Measurements from ENCODE around the gene CRYBA1. TPM values are rescaled to one million over a fixed set of nuclear protein-coding genes. Genes with fewer than 3 reads are reported as not detected.

Gene CRYBA1
- total RNA-seq, 1 donor = not detected

DNA sequence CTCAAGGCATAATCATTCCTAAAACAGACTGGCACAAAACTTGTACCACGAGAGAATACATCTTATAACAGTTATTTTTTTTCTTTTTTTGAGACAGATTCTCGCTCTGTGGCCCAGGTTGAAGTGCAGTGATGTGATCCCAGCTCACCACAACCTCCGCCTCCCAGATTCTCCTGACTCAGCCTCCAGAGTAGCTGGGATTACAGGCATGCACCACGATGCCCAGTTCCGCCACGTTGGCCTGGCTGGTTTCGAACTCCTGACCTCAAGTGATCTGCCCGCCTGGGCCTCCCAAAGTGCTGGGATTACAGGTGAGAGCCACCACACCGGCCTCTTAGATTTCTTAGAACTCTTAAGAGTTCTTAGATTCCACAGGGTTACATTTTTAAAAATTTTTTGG lies 43.2 kb downstream of the CRYBA1 start:
- H3K27me3 ChIP-seq (ENCODE audit: insufficient read depth, low read length) = no peaks in the 10 kb centered on the region
- H3K4me3 ChIP-seq (ENCODE audit: low read length) = no peak overlapping the region
- peaks cover 58% of the 10 kb centered on the region for H3K4me1 ChIP-seq (ENCODE audit: insufficient read depth, low read length)
- no peaks in the 10 kb centered on the region for H3K9me3 ChIP-seq (ENCODE audit: low read depth, low read length)

DNA sequence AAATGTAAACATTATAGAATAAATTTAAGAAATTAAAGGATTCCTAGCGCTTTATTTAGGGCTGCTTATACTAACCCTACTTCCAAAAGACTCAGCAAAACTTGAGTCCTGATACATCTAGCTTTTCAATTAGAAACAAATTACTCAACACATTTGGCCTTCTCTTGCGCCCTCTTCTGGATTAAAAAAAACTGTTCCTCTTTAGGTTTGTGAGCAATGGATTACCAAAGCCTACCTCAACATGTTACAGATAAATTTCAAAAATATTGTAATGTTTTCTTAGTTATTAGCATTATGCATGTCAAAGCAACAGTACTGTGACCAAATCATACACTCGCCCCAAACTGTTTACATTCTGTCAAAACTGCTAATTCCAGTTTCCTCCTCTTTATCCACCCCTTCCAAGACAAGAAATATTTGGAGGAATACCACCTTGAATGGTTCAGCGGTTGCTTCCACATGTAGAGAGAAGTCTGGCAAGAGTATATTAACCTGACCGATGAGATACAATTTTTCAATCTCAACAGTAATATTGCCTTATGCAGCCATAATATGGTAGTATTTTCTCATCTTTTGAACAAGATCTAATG lies 44.6 kb downstream of the CRYBA1 start:
- no peaks in the 10 kb centered on the region for H3K9me3 ChIP-seq (ENCODE audit: low read depth, low read length)
- peak overlapping the region; percentile 96 for H3K4me3 ChIP-seq (ENCODE audit: low read length)
- H3K4me1 ChIP-seq (ENCODE audit: insufficient read depth, low read length) = peaks cover 55% of the 10 kb centered on the region
- H3K27me3 ChIP-seq (ENCODE audit: insufficient read depth, low read length) = no peaks in the 10 kb centered on the region

DNA sequence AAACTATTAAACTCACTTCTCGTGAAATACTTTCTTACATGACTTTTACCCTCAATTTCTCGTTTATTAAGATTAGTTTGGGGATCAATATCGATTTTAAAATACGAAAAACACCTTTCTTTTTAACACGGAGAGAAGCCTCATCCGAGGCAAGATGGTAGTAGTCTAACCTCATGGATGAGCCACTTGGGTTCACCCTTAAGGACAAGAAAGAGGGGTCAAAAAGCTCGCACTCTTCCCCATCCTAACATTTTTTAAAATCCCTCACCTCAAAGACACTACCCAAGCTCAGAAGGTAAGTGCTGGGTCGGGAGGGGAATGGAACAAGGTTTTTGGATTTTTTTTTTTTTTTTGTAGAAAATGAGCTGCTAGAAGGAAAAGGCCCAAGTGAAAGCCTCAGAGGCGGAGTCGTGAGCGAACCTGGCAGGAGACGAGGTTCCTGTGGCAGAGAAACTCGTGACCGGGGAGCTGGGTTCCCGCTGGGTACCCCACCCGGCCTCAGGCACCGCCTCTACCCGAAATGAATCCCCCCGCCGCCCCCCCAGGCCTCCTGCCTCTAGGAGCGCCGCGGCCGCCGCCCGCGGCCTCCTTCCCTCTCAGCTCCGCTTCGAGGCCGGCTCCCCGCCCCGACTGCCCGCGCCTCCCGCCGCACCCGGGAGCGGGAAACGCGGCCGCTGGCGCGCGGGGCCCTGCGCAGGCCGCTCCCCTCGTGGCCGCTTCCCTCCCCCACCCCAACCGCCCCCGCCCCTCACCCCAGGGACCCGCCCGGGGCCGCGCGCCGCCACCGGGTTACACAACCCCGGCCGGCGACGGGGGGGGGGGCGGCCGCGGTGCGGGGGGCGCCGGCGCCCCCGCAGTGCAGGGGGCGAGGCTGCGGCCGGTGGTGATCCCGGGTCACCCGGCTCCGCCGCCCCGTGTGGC lies 45.7 kb downstream of the CRYBA1 start:
- H3K4me1 ChIP-seq (ENCODE audit: insufficient read depth, low read length) = peaks cover 45% of the 10 kb centered on the region
- no peaks in the 10 kb centered on the region for H3K9me3 ChIP-seq (ENCODE audit: low read depth, low read length)
- H3K27me3 ChIP-seq (ENCODE audit: insufficient read depth, low read length) = no peaks in the 10 kb centered on the region
- H3K4me3 ChIP-seq (ENCODE audit: low read length) = peak overlapping the region; percentile 96

DNA sequence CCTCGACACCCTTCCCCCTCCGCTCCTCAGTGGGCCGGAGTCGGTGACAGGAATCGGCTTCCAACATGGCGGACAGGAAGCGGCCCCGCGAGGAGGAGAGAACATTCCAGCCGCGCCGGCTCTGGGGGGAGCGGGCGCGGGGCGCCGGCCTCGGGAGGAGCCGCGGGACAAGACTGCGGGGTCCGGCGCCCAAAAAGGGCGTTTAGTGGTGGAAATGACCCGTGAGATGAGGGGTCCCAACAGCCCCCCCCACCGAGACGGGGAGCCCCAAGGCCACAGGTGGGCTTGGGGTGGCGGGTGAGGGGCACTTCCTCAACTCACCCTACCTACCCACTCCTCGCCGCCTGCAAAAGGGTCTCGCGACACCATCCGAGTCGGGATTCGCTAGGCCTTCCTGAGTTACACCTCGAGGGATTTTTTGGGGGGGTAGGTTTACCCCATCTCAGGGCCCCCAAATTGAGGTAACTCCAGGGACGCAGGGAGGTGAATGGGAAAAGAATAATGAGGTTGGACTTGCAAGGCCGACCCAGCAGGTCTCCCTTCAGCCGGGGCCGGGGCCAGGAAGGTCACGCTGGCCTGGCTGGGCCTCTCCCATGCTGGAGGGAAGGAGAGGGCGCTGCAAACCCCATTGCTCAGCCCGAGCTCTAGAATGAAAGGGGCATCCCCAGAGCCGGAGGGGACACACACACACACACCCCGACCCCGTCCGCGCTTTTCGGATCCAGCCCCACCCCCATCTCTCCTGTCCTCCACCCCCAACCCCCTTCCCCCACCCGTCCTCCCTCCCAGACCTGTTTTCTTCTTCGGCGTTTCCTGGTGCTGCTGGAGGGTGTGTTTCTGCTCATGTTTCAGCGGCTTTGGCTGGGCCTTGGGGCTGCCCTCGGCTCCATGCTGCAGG lies 46.6 kb downstream of the CRYBA1 start:
- H3K4me1 ChIP-seq (ENCODE audit: insufficient read depth, low read length) = peaks cover 41% of the 10 kb centered on the region
- H3K9me3 ChIP-seq (ENCODE audit: low read depth, low read length) = no peaks in the 10 kb centered on the region
- H3K27me3 ChIP-seq (ENCODE audit: insufficient read depth, low read length) = no peaks in the 10 kb centered on the region
- H3K4me3 ChIP-seq (ENCODE audit: low read length) = peak overlapping the region; percentile 96

DNA sequence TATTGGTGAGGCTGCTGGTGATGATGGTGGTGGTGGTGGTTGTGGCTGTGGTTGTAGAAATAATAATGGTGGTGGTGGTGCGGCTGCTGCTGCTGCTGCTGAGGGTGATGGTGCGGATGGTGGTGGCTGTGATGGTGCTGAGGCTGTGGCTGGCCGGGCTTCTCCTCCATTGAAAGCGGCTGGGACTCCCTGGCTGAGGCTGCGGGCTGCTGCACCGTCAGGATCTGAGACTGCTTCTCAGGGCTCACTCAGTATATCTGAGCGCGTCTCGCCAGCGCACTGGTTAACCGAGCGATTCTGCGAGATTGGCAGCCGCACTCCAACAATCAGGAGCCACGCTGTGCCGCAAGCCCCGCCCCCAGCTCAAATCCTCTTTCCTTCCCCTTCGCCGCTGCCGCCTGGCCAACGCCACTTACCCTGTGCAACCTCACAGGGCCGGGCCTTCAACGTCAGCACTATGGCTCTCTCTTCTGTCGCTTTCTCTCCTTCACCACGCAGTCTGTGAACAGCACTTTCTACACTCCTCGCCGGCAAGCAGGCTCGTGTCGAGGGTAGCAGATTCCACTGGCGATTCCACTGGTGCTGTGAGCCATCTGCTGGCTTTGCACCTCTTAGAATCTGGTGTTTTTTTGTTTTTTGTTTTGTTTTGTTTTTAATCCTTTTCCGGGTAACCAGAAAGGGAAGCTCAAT lies 47.4 kb downstream of the CRYBA1 start, which contains the start of gene NUFIP2:
NUFIP2 (minus strand) TSS at position 259 of the 690 bp plus-strand sequence; CDS start at position 170, 89 bp downstream.
- H3K4me1 ChIP-seq (ENCODE audit: insufficient read depth, low read length) = peaks cover 35% of the 10 kb centered on the region
- H3K27me3 ChIP-seq (ENCODE audit: insufficient read depth, low read length) = no peaks in the 10 kb centered on the region
- H3K9me3 ChIP-seq (ENCODE audit: low read depth, low read length) = no peaks in the 10 kb centered on the region
- H3K4me3 ChIP-seq (ENCODE audit: low read length) = peak within 1 kb of the TSS; percentile 96

DNA sequence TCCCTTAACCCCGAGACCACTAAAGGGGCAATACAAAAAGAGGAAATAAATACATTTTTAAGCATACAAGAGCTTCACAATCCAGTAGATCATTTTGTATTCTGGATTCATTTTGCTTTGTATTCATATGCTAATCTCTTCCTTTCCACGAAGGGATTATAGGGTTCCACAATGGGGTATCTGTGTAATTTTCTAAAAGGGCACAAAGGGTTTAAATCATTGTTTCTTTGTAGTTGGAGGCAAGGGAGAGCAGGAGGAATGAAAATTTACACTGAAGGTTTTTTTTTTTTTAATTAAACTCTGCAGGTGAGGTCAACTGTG lies 47.9 kb downstream of the CRYBA1 start:
- no peaks in the 10 kb centered on the region for H3K9me3 ChIP-seq (ENCODE audit: low read depth, low read length)
- peak overlapping the region; percentile 96 for H3K4me3 ChIP-seq (ENCODE audit: low read length)
- no peaks in the 10 kb centered on the region for H3K27me3 ChIP-seq (ENCODE audit: insufficient read depth, low read length)
- H3K4me1 ChIP-seq (ENCODE audit: insufficient read depth, low read length) = peaks cover 30% of the 10 kb centered on the region

DNA sequence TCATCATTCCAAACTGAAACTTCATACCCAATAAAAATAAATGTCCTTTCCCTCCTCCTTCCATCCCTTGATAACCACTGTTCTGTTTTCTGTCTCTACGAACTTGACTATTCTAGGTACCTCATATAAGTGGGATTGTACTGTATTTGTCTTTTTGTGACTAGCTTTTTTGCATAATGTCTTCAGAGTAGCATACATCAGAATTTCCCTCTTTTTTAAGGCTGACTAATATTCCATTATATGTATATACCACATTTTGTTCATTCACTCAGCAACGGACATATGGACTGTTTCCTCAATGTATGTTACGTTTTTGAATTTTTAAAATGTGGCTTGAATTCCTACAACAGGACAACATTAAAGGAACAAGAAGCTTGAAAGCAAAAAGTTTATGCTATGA lies 48.8 kb downstream of the CRYBA1 start:
- H3K4me1 ChIP-seq (ENCODE audit: insufficient read depth, low read length) = peaks cover 22% of the 10 kb centered on the region
- H3K9me3 ChIP-seq (ENCODE audit: low read depth, low read length) = no peaks in the 10 kb centered on the region
- H3K4me3 ChIP-seq (ENCODE audit: low read length) = no peak overlapping the region
- H3K27me3 ChIP-seq (ENCODE audit: insufficient read depth, low read length) = no peaks in the 10 kb centered on the region

DNA sequence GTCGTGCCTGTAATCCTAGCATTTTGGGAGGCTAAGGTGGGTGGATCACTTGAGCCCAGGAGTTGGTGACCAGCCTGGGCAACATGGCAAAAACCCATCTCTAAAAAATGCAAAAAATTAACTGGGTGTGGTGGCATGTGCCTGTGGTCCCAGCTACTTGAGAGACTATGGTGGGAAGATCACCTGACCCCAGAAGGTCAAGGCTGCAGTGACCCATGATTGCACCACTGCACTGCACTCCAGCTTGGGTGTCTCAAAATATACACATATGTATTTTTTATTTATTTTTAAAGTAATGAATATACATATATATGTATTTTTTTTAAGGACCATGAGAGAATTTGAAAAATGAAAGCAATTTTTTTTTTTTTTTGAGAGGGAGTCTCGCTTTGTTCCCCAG lies 52.4 kb downstream of the CRYBA1 start:
- Histone ChIP-seq H3K27me3 (ENCODE audit: insufficient read depth, low read length) (no peaks in the 10 kb centered on the region), H3K4me1 (ENCODE audit: insufficient read depth, low read length) (peaks cover 5% of the 10 kb centered on the region), H3K4me3 (ENCODE audit: low read length) (no peak overlapping the region), H3K9me3 (ENCODE audit: low read depth, low read length) (no peaks in the 10 kb centered on the region)

DNA sequence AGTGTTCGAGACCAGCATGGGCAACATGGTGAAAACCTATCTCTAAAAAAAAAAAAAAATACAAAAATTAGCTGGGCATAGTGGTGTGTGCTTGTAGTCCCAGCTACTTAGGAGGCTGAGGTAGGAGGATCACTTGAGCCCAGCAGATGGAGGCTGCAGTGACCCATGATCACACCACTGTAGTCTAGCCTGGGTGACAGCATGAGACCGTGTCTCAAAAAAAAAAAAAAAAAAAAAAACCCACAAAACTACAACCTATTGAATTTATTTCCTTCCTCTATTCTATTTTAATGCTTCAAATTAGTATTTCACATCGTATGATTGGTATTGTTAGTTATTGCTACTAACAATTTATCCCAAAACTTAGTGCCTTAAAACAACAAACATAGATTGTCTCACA lies 56.7 kb downstream of the CRYBA1 start:
- Histone ChIP-seq H3K4me1 (ENCODE audit: insufficient read depth, low read length) (no peaks in the 10 kb centered on the region), H3K9me3 (ENCODE audit: low read depth, low read length) (no peaks in the 10 kb centered on the region), H3K4me3 (ENCODE audit: low read length) (no peak overlapping the region), H3K27me3 (ENCODE audit: insufficient read depth, low read length) (no peaks in the 10 kb centered on the region)

Other genes starting within 250 kb of the CRYBA1 start
- gene SEZ6, start 240.8 kb upstream of the CRYBA1 start, total RNA-seq = 0.94 TPM
- gene PIPOX, start 203.7 kb upstream of the CRYBA1 start, total RNA-seq = 2.9 TPM
- 40.1 TPM for gene MYO18A, start 66.5 kb upstream of the CRYBA1 start, total RNA-seq
- gene NUFIP2, start 47.3 kb downstream of the CRYBA1 start, total RNA-seq = 99.6 TPM
- gene TAOK1, start 143.5 kb downstream of the CRYBA1 start, total RNA-seq = 23.4 TPM

Measured in mononuclear cell (primary cell).